ENCODE results near the gene CACNA2D1.

GRCh38 chr7:82126576-82126975 lies 317.0 kb downstream of the CACNA2D1 start:
- TF ChIP-seq YY1 (IDR thresholded peaks at IDR 0.05; ENCODE audit: low read depth): no peak
- TF ChIP-seq CEBPB (IDR thresholded peaks at IDR 0.05): no peak

All from Ishikawa (cell line).